K562 (cell line): ENCODE data around the gene CNGA1.
"Not testable (repeated sequence)": the region's sequence is repeated elsewhere in the genome, so short reads cannot be mapped to it uniquely, and the experiment has no call there.

Experiments used
- CEBPB ChIP-seq: fragments of 450-650 bp; IDR thresholded peaks from 2 replicates; pipeline ENCODE4 v1.6.1; 2016; ENCODE audit warnings: missing genetic modification characterization, missing compliant biosample characterization
- EP300 ChIP-seq: IDR thresholded peaks from 2 replicates; pipeline ENCODE4 v1.6.1; 2012; ENCODE audit warnings: low read length, improper control_type of control experiment
- GABPB2 ChIP-seq: fragments of 250-450 bp; sonication (Bioruptor Pico); conservative IDR thresholded peaks from 2 replicates; pipeline ENCODE4 v1.5.1; 2021; ENCODE audit warnings: mild to moderate bottlenecking
- HBP1 ChIP-seq: fragments of 450-650 bp; formaldehyde crosslinking; IDR thresholded peaks from 2 replicates; pipeline ENCODE4 v1.4.0; 2022; ENCODE audit warnings: missing genetic modification characterization
- MNT ChIP-seq, 2 experiments: fragments of 450-650 bp; conservative IDR thresholded peaks; 2 replicates each; pipeline ENCODE4 v1.6.1; 2017; ENCODE audit warnings: mild to moderate bottlenecking in 2 of 2, moderate library complexity in 2 of 2
- NR3C1 ChIP-seq: sonication (generic); formaldehyde crosslinking; IDR thresholded peaks from 2 replicates; pipeline ENCODE4 v1.8.1; 2022; ENCODE audit warnings: missing genetic modification reagents
- SP2 ChIP-seq: IDR thresholded peaks from 2 replicates; pipeline ENCODE4 v1.6.1; 2011; ENCODE audit warnings: mild to moderate bottlenecking, low read depth, low read length, moderate library complexity; ENCODE audit not compliant: poor library complexity, severe bottlenecking; ENCODE audit errors: extremely low read depth
- TRIM28 ChIP-seq: fragments of 450-650 bp; IDR thresholded peaks from 2 replicates; pipeline ENCODE4 v1.6.1; 2017
- ZNF431 ChIP-seq: sonication (generic); formaldehyde crosslinking; IDR thresholded peaks from 2 replicates; pipeline ENCODE4 v1.8.0; 2022; ENCODE audit warnings: mild to moderate bottlenecking, missing genetic modification reagents
- ZNF584 ChIP-seq: fragments of 200-800 bp; sonication (Bioruptor generic); IDR thresholded peaks from 2 replicates; pipeline ENCODE4 v1.6.1; 2016; ENCODE audit warnings: low read depth, mild to moderate bottlenecking, missing genetic modification characterization, missing compliant biosample characterization
- TF ChIP-seq, protein P1 (sequence below), 3 experiments: IDR thresholded peaks in 2 of 3; conservative IDR thresholded peaks in 1 of 3; 2 replicates each; pipeline ENCODE4 v1.5.1; 2011 to 2012; ENCODE audit warnings: low read length in 3 of 3, mild to moderate bottlenecking in 3 of 3, control low read depth in 2 of 3, improper control_type of control experiment in 1 of 3, inconsistent platforms in 1 of 3, low read depth in 1 of 3, mixed read lengths in 1 of 3, moderate library complexity in 1 of 3; ENCODE audit not compliant: insufficient read depth in 2 of 3
- TF ChIP-seq, protein P2 (sequence below): sonication (generic); formaldehyde crosslinking; IDR thresholded peaks from 2 replicates; pipeline ENCODE4 v1.9.0; 2022; ENCODE audit warnings: mild to moderate bottlenecking, missing genetic modification reagents

DNA sequence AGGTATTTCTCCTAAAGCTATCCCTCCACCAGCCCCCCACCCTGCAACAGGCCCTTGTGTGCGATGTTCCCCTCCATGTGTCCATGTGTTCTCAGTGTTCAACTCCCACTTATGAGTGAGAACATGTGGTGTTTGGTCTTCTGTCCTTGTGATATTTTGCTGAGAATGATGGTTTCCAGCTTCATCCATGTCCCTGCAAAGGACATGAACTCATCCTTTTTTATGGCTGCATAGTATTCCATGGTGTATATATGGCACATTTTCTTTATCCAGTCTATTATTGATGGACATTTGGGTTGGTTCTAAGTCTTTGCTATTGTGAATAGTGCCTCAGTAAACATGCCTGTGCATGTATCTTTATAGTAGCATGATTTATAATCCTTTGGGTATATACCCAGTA lies 99.3 kb downstream of the CNGA1 start:
- TF ChIP-seq, protein P1, sequence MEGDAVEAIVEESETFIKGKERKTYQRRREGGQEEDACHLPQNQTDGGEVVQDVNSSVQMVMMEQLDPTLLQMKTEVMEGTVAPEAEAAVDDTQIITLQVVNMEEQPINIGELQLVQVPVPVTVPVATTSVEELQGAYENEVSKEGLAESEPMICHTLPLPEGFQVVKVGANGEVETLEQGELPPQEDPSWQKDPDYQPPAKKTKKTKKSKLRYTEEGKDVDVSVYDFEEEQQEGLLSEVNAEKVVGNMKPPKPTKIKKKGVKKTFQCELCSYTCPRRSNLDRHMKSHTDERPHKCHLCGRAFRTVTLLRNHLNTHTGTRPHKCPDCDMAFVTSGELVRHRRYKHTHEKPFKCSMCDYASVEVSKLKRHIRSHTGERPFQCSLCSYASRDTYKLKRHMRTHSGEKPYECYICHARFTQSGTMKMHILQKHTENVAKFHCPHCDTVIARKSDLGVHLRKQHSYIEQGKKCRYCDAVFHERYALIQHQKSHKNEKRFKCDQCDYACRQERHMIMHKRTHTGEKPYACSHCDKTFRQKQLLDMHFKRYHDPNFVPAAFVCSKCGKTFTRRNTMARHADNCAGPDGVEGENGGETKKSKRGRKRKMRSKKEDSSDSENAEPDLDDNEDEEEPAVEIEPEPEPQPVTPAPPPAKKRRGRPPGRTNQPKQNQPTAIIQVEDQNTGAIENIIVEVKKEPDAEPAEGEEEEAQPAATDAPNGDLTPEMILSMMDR (IDR thresholded peaks at IDR 0.05 in 2 of 3, conservative IDR thresholded peaks at IDR 0.05 in 1 of 3; ENCODE audit: insufficient read depth in 2 of 3, low read depth in 1 of 3, low read length in 3 of 3), result not testable (repeated sequence)
- TF ChIP-seq, protein P2, sequence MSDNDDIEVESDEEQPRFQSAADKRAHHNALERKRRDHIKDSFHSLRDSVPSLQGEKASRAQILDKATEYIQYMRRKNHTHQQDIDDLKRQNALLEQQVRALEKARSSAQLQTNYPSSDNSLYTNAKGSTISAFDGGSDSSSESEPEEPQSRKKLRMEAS (CRISPR knock-in tag), result not testable (repeated sequence)
- TF ChIP-seq HBP1; EP300; ZNF431 (CRISPR knock-in tag); SP2; MNT (conservative IDR thresholded peaks at IDR 0.05); ZNF584; GABPB2 (CRISPR knock-in tag); NR3C1 (CRISPR knock-in tag); CEBPB; TRIM28: not testable (repeated sequence)
